Measurements from ENCODE around the gene INAVA. TPM values are rescaled to one million over a fixed set of nuclear protein-coding genes. Genes with fewer than 3 reads are reported as not detected.

The INAVA gene
- total RNA-seq, 1 experiment from 2014 or later: 36.8 TPM

DNA sequence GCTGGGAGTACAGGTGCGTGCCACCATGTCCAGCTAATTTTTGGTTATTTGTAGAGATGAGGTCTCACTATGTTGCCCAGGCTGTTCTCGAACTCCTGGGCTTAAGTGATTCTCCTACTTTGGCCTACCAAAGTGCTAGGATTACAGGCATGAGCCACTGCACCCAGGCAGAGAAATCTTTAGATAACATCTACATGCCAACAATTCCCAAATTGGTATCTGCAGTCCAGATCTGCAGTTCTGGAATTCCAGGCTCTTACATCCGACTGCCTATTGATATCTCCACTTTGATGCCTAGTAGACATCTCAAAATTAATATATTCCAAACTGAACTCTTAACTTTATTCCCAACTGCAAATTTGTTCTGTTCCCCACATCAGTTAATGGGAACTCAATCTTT is 23.3 kb downstream of the INAVA start:
- Histone ChIP-seq H2BK12ac (ENCODE audit: insufficient read length, low read depth, low read length) (no peak overlapping the region), H3T11ph (ENCODE audit: low read length) (no peak overlapping the region), H3K18ac (ENCODE audit: insufficient read length, low read depth, low read length) (no peak overlapping the region), H2BK20ac (ENCODE audit: low read depth, low read length, poor library complexity, severe bottlenecking) (no peak overlapping the region), H4K5ac (ENCODE audit: insufficient read length, low read depth, low read length) (no peak overlapping the region), H2BK120ac (ENCODE audit: low read depth, low read length, poor library complexity, severe bottlenecking) (no peak overlapping the region), H2BK15ac (ENCODE audit: low read depth, low read length) (no peak overlapping the region), H2AK5ac (ENCODE audit: insufficient read length, low read length) (no peak overlapping the region), H3K23ac (ENCODE audit: insufficient read length, low read depth, low read length) (no peak overlapping the region), H3K27me3 (ENCODE audit: insufficient read depth, low read length) (no peaks in the 10 kb centered on the region), H3K23me2 (ENCODE audit: insufficient read length, low read depth, low read length, poor library complexity, severe bottlenecking) (no peaks in the 10 kb centered on the region), H3K9me3 (ENCODE audit: control insufficient read depth, low read depth, low read length) (no peaks in the 10 kb centered on the region), H4K91ac (ENCODE audit: insufficient read length, low read depth, low read length) (no peak overlapping the region), H4K8ac (replicated peaks; ENCODE audit: insufficient read length, low read depth, low read length) (no peak overlapping the region), H4K20me1 (ENCODE audit: control insufficient read depth, insufficient read depth, insufficient read length) (no peaks in the 10 kb centered on the region), H3K79me1 (ENCODE audit: insufficient read depth, low read depth, low read length, poor library complexity, severe bottlenecking) (no peaks in the 10 kb centered on the region), H3K9ac (ENCODE audit: extremely low read depth, insufficient read length, low read length) (no peak overlapping the region), H2BK5ac (ENCODE audit: insufficient read length, low read length) (no peak overlapping the region), H3K4ac (ENCODE audit: low read depth, low read length) (no peak overlapping the region), H3K27ac (ENCODE audit: insufficient read length, low read depth, low read length) (no peak overlapping the region), H2AFZ (ENCODE audit: low read length) (no peak overlapping the region), H3K79me2 (ENCODE audit: insufficient read depth, low read length) (no peaks in the 10 kb centered on the region), H3K4me1 (ENCODE audit: insufficient read depth, low read length) (peaks cover 3% of the 10 kb centered on the region; the same call in 1 of the 2 replicates), H3K14ac (ENCODE audit: insufficient read depth, low read length) (no peak overlapping the region), H3K56ac (ENCODE audit: insufficient read length, low read depth, low read length) (no peak overlapping the region), H3K4me2 (ENCODE audit: insufficient read depth, insufficient read length, low read length) (no peak overlapping the region)
- peaks cover 3 to 12% (median 11%) of the 10 kb centered on the region in 3 experiments; a peak in 6 of 7 replicates for H3K36me3 Mint-ChIP-seq (ENCODE audit: insufficient read depth in 1 of 3, low read depth in 3 of 3)
- no peak for DNase-seq
- H3K27ac Mint-ChIP-seq: no peak overlapping the region
- peaks cover 17 to 29% of the 10 kb centered on the region in 2 experiments for H3K4me1 Mint-ChIP-seq
- TF ChIP-seq, protein P1, sequence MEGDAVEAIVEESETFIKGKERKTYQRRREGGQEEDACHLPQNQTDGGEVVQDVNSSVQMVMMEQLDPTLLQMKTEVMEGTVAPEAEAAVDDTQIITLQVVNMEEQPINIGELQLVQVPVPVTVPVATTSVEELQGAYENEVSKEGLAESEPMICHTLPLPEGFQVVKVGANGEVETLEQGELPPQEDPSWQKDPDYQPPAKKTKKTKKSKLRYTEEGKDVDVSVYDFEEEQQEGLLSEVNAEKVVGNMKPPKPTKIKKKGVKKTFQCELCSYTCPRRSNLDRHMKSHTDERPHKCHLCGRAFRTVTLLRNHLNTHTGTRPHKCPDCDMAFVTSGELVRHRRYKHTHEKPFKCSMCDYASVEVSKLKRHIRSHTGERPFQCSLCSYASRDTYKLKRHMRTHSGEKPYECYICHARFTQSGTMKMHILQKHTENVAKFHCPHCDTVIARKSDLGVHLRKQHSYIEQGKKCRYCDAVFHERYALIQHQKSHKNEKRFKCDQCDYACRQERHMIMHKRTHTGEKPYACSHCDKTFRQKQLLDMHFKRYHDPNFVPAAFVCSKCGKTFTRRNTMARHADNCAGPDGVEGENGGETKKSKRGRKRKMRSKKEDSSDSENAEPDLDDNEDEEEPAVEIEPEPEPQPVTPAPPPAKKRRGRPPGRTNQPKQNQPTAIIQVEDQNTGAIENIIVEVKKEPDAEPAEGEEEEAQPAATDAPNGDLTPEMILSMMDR (conservative IDR thresholded peaks at IDR 0.05): no peak
- H3K27me3 Mint-ChIP-seq (ENCODE audit: low read depth): peaks cover 2% of the 10 kb centered on the region; the same call in 1 of the 2 replicates
- no peaks in the 10 kb centered on the region for H3K9me3 Mint-ChIP-seq
- no CpG with 5 or more reads among the region's 3 CpGs for WGBS (ENCODE audit: extremely low coverage, insufficient read length, low lambda C conversion rate)
- H3K4me3 Mint-ChIP-seq: no peak overlapping the region

All from H9 (cell line).